Tibial nerve (tissue), 4 donors: ENCODE measurements around the gene INTS1. TPM values are rescaled to one million over a fixed set of nuclear protein-coding genes. Genes with fewer than 3 reads are reported as not detected.
"Not testable (repeated sequence)": the region's sequence is repeated elsewhere in the genome, so short reads cannot be mapped to it uniquely, and the experiment has no call there.

Source experiments
- DNase-seq, 2 donors: peaks; one replicate each; pipeline ENCODE4 v3.0.0-alpha.2; 2019; ENCODE audit warnings: low spot score in 2 of 2
- H3K27ac ChIP-seq, 4 donors: fragments of 200-600 bp; sonication (generic) in 3 of 4; one replicate each; pipeline ENCODE4 v1.5.1; 2017 to 2019; ENCODE audit warnings: mild to moderate bottlenecking in 1 of 4
- H3K27me3 ChIP-seq, 2 donors: fragments of 200-600 bp; sonication (generic) in 1 of 2; one replicate each; pipeline versions ENCODE4 v1.5.1 to v1.6.0; 2017 to 2019
- H3K36me3 ChIP-seq, 3 donors: fragments of 200-600 bp; sonication (generic); one replicate each; pipeline ENCODE4 v1.5.1; 2018 to 2019
- H3K4me1 ChIP-seq, 4 donors: fragments of 200-600 bp; sonication (generic) in 3 of 4; one replicate each; pipeline ENCODE4 v1.5.1; 2017 to 2019
- H3K4me3 ChIP-seq, 4 donors: fragments of 200-600 bp; sonication (generic) in 3 of 4; one replicate each; pipeline ENCODE4 v1.5.1; 2017 to 2019; ENCODE audit warnings: mild to moderate bottlenecking in 1 of 4, moderate library complexity in 1 of 4
- H3K9me3 ChIP-seq, 4 donors: fragments of 200-600 bp; sonication (generic) in 3 of 4; one replicate each; pipeline ENCODE4 v1.5.1; 2017 to 2019
- EP300 ChIP-seq, 2 donors: sonication (generic); formaldehyde crosslinking; IDR thresholded peaks; one replicate each; pipeline ENCODE4 v1.6.1; 2017; ENCODE audit warnings: antibody characterized with exemption in 2 of 2, mild to moderate bottlenecking in 1 of 2
- POLR2A ChIP-seq, 2 donors: fragments of 450-650 bp; IDR thresholded peaks; one replicate each; pipeline ENCODE4 v1.6.1; 2017; ENCODE audit warnings: antibody characterized with exemption in 2 of 2, mild to moderate bottlenecking in 2 of 2, moderate library complexity in 2 of 2
- WGBS, 2 donors: methylation state at CpG; one replicate each; pipeline ENCODE4 v1.1.5; 2018; 5-methylcytosine and 5-hydroxymethylcytosine counted together
- total RNA-seq, 4 donors: library from RNA; depleted of rRNA; stranded (reverse); fragments of >200 nt; gene quantifications; one replicate each; pipeline ENCODE4 v1.1.0, GENCODE V29; 2016
- TF ChIP-seq, protein P1 (sequence below), 5 experiments: fragments of 200-600 bp in 3 of 5; fragments of 450-650 bp in 2 of 5; sonication (generic) in 3 of 5; IDR thresholded peaks; one replicate each; pipeline ENCODE4 v1.5.1; 2016 to 2019; ENCODE audit warnings: antibody characterized with exemption in 5 of 5, mild to moderate bottlenecking in 3 of 5, moderate library complexity in 2 of 5

INTS1 gene
- total RNA-seq, 4 donors from 2014 or later, result 45.7 to 81.6 (median 52.3) TPM

DNA sequence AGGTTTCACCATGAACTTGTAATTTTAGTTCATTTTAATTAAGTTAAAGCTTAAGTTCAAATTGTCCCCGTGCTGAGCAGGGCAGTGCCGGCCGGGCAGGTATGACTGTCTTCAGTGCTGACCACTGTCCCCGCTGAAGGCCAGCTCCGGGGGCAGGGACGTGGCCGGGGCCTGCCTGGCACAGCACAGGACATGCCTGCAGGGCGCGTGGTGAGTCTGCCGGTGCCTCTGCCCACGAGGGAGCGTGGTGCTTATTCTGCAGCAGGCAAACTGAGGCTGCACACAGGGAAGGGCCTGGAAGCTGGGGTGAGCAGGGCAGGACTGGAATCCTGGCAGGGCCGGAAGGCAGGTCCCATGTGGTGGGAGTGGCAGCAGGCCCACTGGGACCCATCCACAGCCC, 54.7 kb downstream of the INTS1 start:
- H3K9me3 ChIP-seq, result no peaks in the 10 kb centered on the region

GRCh38 chr7:1448958-1449357, 55.2 kb downstream of the INTS1 start:
- 76 to 86% methylated on average over 11 to 14 of the region's 14 CpGs for WGBS, 2 donors

More for the DNA sequence above, 54.7 kb downstream of the INTS1 start:
- Histone ChIP-seq H3K36me3 (peaks cover 0 to 17% (median 0%) of the 10 kb centered on the region in 3 donors), H3K27ac (peak overlapping the region; percentile 82 to 91 (median 83)), H3K4me1 (peaks cover 0 to 94% (median 73%) of the 10 kb centered on the region in 4 donors), H3K27me3 (no peaks in the 10 kb centered on the region), H3K4me3 (no peak overlapping the region)
- DNase-seq, result no peak
- WGBS, 2 donors, result 48 to 50% methylated on average over 13 of the region's 13 CpGs
- TF ChIP-seq, protein P1, sequence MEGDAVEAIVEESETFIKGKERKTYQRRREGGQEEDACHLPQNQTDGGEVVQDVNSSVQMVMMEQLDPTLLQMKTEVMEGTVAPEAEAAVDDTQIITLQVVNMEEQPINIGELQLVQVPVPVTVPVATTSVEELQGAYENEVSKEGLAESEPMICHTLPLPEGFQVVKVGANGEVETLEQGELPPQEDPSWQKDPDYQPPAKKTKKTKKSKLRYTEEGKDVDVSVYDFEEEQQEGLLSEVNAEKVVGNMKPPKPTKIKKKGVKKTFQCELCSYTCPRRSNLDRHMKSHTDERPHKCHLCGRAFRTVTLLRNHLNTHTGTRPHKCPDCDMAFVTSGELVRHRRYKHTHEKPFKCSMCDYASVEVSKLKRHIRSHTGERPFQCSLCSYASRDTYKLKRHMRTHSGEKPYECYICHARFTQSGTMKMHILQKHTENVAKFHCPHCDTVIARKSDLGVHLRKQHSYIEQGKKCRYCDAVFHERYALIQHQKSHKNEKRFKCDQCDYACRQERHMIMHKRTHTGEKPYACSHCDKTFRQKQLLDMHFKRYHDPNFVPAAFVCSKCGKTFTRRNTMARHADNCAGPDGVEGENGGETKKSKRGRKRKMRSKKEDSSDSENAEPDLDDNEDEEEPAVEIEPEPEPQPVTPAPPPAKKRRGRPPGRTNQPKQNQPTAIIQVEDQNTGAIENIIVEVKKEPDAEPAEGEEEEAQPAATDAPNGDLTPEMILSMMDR (IDR thresholded peaks at IDR 0.05), result no peak
- TF ChIP-seq POLR2A (IDR thresholded peaks at IDR 0.05), result no peak
- no peak for TF ChIP-seq EP300 (IDR thresholded peaks at IDR 0.05)

DNA sequence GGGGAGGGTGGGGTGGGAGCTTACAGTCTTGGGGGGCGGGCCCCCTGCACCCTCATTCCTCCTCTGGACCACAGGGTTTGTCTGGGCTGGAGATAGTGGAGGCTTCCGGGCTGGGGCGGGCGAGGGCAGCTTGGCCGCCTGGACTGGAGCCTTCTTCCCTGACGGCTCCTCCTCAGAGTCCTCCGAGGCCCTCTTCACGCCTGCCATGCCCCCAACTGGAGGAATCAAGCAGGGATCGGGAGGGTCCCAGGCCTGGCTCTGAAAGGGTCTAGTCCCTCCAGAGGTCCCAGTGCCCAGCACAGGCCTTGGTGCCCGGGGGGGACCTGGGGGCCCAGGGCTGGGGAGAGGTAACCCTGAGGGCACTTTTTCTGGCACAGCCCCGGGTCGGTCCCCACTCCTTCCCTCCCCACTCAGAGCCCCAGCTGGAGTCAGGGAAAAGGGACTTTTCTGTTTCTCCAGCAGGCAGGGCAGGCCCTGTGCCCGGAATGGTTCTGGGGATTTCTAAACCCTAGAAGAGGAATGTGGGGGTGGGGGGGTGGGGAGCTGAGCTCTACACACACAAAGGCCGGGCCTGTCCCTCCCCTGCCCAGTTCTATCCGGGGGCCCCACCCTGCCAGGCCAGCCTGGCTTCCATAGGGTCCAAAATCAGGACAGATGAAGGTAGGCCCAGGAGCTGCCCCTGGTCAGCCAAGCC, 56.5 kb downstream of the INTS1 start:
- 20 to 30% methylated on average over 6 to 14 of the region's 15 CpGs for WGBS, 2 donors
- no peaks in the 10 kb centered on the region for H3K27me3 ChIP-seq
- peak overlapping the region in 2 of 4 donors; percentile 4 to 31 for H3K4me3 ChIP-seq
- peak overlapping the region; percentile 82 to 91 (median 86) for H3K27ac ChIP-seq
- H3K36me3 ChIP-seq, result peaks cover 0 to 33% (median 0%) of the 10 kb centered on the region in 3 donors
- no peaks in the 10 kb centered on the region for H3K9me3 ChIP-seq
- H3K4me1 ChIP-seq, result peaks cover 0 to 76% (median 57%) of the 10 kb centered on the region in 4 donors
- TF ChIP-seq EP300 (IDR thresholded peaks at IDR 0.05), result peak in 1 of 2 donors; percentile 55
- TF ChIP-seq, protein P1 (IDR thresholded peaks at IDR 0.05), result peak in 1 of 5 experiments; percentile 9
- no peak for TF ChIP-seq POLR2A (IDR thresholded peaks at IDR 0.05)
- DNase-seq, result no peak

More at GRCh38 chr7:1448958-1449357, 55.2 kb downstream of the INTS1 start:
- TF ChIP-seq EP300 (IDR thresholded peaks at IDR 0.05), result no peak
- TF ChIP-seq, protein P1 (IDR thresholded peaks at IDR 0.05), result no peak
- no peak for TF ChIP-seq POLR2A (IDR thresholded peaks at IDR 0.05)
- Histone ChIP-seq H3K36me3 (peaks cover 0 to 22% (median 0%) of the 10 kb centered on the region in 3 donors), H3K9me3 (no peaks in the 10 kb centered on the region), H3K4me3 (no peak overlapping the region), H3K27ac (peak overlapping the region; percentile 82 to 91 (median 83)), H3K4me1 (peaks cover 0 to 89% (median 68%) of the 10 kb centered on the region in 4 donors), H3K27me3 (no peaks in the 10 kb centered on the region)
- no peak for DNase-seq

DNA sequence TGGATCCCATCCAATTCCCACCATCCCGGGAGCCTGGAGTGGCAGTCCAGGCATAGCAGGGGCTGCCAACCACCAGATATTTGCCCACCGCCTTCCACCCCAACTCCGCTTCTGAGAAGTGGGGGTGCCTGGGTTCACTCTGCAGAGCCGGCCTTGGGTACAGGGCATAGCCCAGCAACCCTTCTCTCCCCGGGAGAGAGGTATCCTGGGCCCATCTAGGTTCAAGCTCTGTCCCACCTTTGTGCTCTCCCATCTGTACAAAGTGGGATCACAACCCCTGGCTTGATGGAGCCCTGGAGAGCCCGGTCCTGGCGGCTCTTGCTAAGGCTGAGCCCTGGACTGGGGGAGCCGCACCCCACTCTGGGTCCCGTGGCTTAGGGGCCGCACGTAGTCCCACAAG, 57.1 kb downstream of the INTS1 start:
- TF ChIP-seq, protein P1 (IDR thresholded peaks at IDR 0.05), result no peak
- no peak for TF ChIP-seq POLR2A (IDR thresholded peaks at IDR 0.05)
- TF ChIP-seq EP300 (IDR thresholded peaks at IDR 0.05), result no peak
- no peak for DNase-seq
- Histone ChIP-seq H3K36me3 (peaks cover 0 to 39% (median 0%) of the 10 kb centered on the region in 3 donors), H3K9me3 (no peaks in the 10 kb centered on the region), H3K27ac (peak overlapping the region; percentile 82 to 91 (median 86)), H3K4me3 (peak overlapping the region in 2 of 4 donors; percentile 4 to 31), H3K4me1 (peaks cover 0 to 70% (median 51%) of the 10 kb centered on the region in 4 donors), H3K27me3 (no peaks in the 10 kb centered on the region)
- WGBS, 2 donors, result 20 to 55% methylated on average over 1 to 7 of the region's 11 CpGs

GRCh38 chr7:1446620-1447032, 57.6 kb downstream of the INTS1 start:
- peak overlapping the region; percentile 82 to 91 (median 86) for H3K27ac ChIP-seq
- TF ChIP-seq EP300 (IDR thresholded peaks at IDR 0.05) (no peak), POLR2A (IDR thresholded peaks at IDR 0.05) (no peak)
- TF ChIP-seq, protein P1 (IDR thresholded peaks at IDR 0.05), result no peak
- H3K4me1 ChIP-seq, result peaks cover 0 to 65% (median 46%) of the 10 kb centered on the region in 4 donors
- H3K4me3 ChIP-seq, result peak overlapping the region in 1 of 4 donors; percentile 31
- no peaks in the 10 kb centered on the region for H3K9me3 ChIP-seq
- peaks cover 0 to 44% (median 0%) of the 10 kb centered on the region in 3 donors for H3K36me3 ChIP-seq
- 43 to 51% methylated on average over 17 of the region's 17 CpGs for WGBS, 2 donors
- H3K27me3 ChIP-seq, result no peaks in the 10 kb centered on the region
- no peak for DNase-seq

GRCh38 chr7:1446026-1446425, 58.2 kb downstream of the INTS1 start:
- Histone ChIP-seq H3K36me3 (peaks cover 0 to 50% (median 0%) of the 10 kb centered on the region in 3 donors), H3K4me1 (peaks cover 0 to 59% (median 41%) of the 10 kb centered on the region in 4 donors), H3K27ac (peak overlapping the region in 2 of 4 donors; percentile 72 to 83)
- WGBS, 2 donors, result 60 to 62% methylated on average over 3 to 4 of the region's 5 CpGs
- not testable (repeated sequence) for H3K27me3 ChIP-seq, DNase-seq, H3K9me3 ChIP-seq, H3K4me3 ChIP-seq
